ENCODE results near the gene COX8C.
"Not testable (repeated sequence)": the region's sequence is repeated elsewhere in the genome, so short reads cannot be mapped to it uniquely, and the experiment has no call there.

The COX8C gene

GRCh38 chr14:93322929-93323599, 23.9 kb upstream of the COX8C start:
- DNase-seq (ENCODE audit: low read depth) = no peak

- DNase-seq (ENCODE audit: low read depth) = no peak
Observed at GRCh38 chr14:93323600-93324174, 23.3 kb upstream of the COX8C start.

GRCh38 chr14:93326196-93326595, 20.8 kb upstream of the COX8C start:
- DNase-seq (ENCODE audit: low read depth) = no peak

GRCh38 chr14:93328546-93328945, 18.4 kb upstream of the COX8C start:
- DNase-seq (ENCODE audit: low read depth) = no peak

GRCh38 chr14:93329965-93330608, 16.9 kb upstream of the COX8C start:
- DNase-seq (ENCODE audit: low read depth) = no peak

GRCh38 chr14:93330609-93331000, 16.4 kb upstream of the COX8C start:
- no peak for DNase-seq (ENCODE audit: low read depth)

- no peak for DNase-seq (ENCODE audit: low read depth)
Observed at GRCh38 chr14:93331002-93331727, 15.8 kb upstream of the COX8C start.

- no peak for DNase-seq (ENCODE audit: low read depth)
Observed at GRCh38 chr14:93331728-93332396, 15.1 kb upstream of the COX8C start.

- peak; percentile 1 for DNase-seq (ENCODE audit: low read depth)
Observed at GRCh38 chr14:93332397-93332852, 14.6 kb upstream of the COX8C start.

- DNase-seq (ENCODE audit: low read depth) = peak; percentile 87
Observed at GRCh38 chr14:93332853-93333630, 13.9 kb upstream of the COX8C start, which contains the start of gene BTBD7. TSS of gene BTBD7 (minus strand) at chr14:93333036. CDS start at chr14:93296051, 36,985 bp downstream.

- DNase-seq (ENCODE audit: low read depth) = no peak
Observed at GRCh38 chr14:93333631-93334103, 13.3 kb upstream of the COX8C start.

GRCh38 chr14:93337143-93337753, 9.7 kb upstream of the COX8C start:
- no peak for DNase-seq (ENCODE audit: low read depth)

GRCh38 chr14:93337884-93338283, 9.1 kb upstream of the COX8C start:
- DNase-seq (ENCODE audit: low read depth) = no peak

- DNase-seq (ENCODE audit: low read depth) = no peak
Observed at GRCh38 chr14:93343266-93343665, 3.7 kb upstream of the COX8C start.

- no peak for DNase-seq (ENCODE audit: low read depth)
Observed at GRCh38 chr14:93343797-93344196, 3.2 kb upstream of the COX8C start.

- no peak for DNase-seq (ENCODE audit: low read depth)
Observed at GRCh38 chr14:93347850-93348249, 868 bp downstream of the COX8C start.

GRCh38 chr14:93348292-93348691, 1.3 kb downstream of the COX8C start:
- DNase-seq (ENCODE audit: low read depth) = no peak

- DNase-seq (ENCODE audit: low read depth) = not testable (repeated sequence)
Observed at GRCh38 chr14:93354873-93355272, 7.9 kb downstream of the COX8C start.

- DNase-seq (ENCODE audit: low read depth) = no peak
Observed at GRCh38 chr14:93368996-93369712, 22.2 kb downstream of the COX8C start.

GRCh38 chr14:93369713-93370266, 22.8 kb downstream of the COX8C start:
- DNase-seq (ENCODE audit: low read depth) = no peak
